Measurements from ENCODE around the gene CCDC134.

DNA sequence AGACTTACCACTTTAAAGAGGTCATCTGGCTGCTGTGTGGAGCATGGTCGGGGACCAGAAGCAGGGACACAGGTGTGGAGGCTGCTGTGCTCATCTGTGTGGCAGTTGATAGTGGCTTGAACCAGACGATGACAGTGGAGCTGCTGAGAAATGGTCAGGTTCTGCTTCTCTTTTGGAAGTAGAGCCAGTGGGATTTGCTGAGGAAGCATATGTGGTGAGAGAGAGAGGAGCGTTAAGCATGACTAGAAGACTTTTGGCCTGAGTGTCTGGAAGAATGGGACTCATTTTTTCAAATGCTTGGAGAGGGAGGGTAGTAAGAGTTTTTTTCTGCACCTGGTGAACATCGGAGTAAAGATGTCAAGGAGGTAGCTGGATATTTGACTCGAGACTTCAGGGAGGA lies 20.0 kb downstream of the CCDC134 start:
- TF ChIP-seq NRF1 (IDR thresholded peaks at IDR 0.05; ENCODE audit: low read depth, low read length) (no peak), RFX5 (IDR thresholded peaks at IDR 0.05; ENCODE audit: low read length) (no peak), TAF1 (IDR thresholded peaks at IDR 0.05; ENCODE audit: borderline replicate concordance, low read depth, low read length) (no peak), GABPA (IDR thresholded peaks at IDR 0.05; ENCODE audit: low read depth) (no peak), FOXM1 (IDR thresholded peaks at IDR 0.05; ENCODE audit: low read depth) (no peak), TCF12 (IDR thresholded peaks at IDR 0.05) (no peak), TEAD4 (IDR thresholded peaks at IDR 0.05; ENCODE audit: borderline replicate concordance, insufficient read depth) (no peak), POLR2AphosphoS5 (IDR thresholded peaks at IDR 0.05; ENCODE audit: low read depth, low read length) (no peak), MEF2A (IDR thresholded peaks at IDR 0.05; ENCODE audit: borderline replicate concordance, low read depth) (no peak), YY1 (IDR thresholded peaks at IDR 0.05; ENCODE audit: low read depth) (no peak), SMC3 (IDR thresholded peaks at IDR 0.05; ENCODE audit: low read depth, low read length) (no peak)
- TF ChIP-seq, protein P1, sequence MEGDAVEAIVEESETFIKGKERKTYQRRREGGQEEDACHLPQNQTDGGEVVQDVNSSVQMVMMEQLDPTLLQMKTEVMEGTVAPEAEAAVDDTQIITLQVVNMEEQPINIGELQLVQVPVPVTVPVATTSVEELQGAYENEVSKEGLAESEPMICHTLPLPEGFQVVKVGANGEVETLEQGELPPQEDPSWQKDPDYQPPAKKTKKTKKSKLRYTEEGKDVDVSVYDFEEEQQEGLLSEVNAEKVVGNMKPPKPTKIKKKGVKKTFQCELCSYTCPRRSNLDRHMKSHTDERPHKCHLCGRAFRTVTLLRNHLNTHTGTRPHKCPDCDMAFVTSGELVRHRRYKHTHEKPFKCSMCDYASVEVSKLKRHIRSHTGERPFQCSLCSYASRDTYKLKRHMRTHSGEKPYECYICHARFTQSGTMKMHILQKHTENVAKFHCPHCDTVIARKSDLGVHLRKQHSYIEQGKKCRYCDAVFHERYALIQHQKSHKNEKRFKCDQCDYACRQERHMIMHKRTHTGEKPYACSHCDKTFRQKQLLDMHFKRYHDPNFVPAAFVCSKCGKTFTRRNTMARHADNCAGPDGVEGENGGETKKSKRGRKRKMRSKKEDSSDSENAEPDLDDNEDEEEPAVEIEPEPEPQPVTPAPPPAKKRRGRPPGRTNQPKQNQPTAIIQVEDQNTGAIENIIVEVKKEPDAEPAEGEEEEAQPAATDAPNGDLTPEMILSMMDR (IDR thresholded peaks at IDR 0.05), result no peak
- TF ChIP-seq, protein P2, sequence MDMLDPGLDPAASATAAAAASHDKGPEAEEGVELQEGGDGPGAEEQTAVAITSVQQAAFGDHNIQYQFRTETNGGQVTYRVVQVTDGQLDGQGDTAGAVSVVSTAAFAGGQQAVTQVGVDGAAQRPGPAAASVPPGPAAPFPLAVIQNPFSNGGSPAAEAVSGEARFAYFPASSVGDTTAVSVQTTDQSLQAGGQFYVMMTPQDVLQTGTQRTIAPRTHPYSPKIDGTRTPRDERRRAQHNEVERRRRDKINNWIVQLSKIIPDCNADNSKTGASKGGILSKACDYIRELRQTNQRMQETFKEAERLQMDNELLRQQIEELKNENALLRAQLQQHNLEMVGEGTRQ (IDR thresholded peaks at IDR 0.05; ENCODE audit: borderline replicate concordance, low read depth, low read length), result no peak
- TF ChIP-seq, protein P3, sequence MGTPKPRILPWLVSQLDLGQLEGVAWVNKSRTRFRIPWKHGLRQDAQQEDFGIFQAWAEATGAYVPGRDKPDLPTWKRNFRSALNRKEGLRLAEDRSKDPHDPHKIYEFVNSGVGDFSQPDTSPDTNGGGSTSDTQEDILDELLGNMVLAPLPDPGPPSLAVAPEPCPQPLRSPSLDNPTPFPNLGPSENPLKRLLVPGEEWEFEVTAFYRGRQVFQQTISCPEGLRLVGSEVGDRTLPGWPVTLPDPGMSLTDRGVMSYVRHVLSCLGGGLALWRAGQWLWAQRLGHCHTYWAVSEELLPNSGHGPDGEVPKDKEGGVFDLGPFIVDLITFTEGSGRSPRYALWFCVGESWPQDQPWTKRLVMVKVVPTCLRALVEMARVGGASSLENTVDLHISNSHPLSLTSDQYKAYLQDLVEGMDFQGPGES (IDR thresholded peaks at IDR 0.05; ENCODE audit: low read depth, low read length), result no peak
